ENCODE data around the gene ATP2B2.

Gene ATP2B2

DNA sequence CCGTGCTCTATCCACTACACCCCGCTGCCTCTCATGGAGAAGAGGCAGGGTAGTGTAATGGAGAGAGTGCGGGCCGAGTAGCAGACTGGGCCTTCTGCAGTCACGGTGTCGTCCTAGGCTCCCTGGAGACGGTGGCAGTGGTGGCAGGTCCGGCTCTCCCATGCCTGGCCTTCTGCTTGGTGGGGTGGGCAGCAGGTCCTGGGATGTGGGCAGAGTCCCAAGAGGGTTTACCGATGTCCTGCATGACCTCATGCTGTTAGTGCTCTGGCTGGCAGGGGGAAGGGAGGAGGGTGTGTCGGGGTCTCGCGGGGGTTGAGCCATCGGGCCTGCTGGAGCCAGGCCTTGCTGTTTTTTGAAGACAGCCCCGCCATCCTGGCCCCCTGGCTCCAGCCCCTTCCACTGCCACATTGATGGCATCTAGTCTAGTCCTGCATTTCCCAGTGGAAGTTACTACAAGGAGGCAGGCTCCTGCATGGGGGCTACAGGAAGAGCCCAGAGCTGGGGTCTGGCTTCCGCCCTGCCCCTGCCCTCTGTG lies 110.8 kb downstream of the ATP2B2 start:
- Histone ChIP-seq H3K36me3 (ENCODE audit: control insufficient read depth in 2 of 2, insufficient read depth in 1 of 2, low read length in 2 of 2) (no peaks in the 10 kb centered on the region), H3K27ac (ENCODE audit: extremely low read depth, low read depth, low read length) (no peak overlapping the region), H3K4me3 (ENCODE audit: low read depth, low read length) (no peak overlapping the region), H3K4me1 (ENCODE audit: control insufficient read depth, insufficient read depth, low read length) (no peaks in the 10 kb centered on the region), H3K9me3 (ENCODE audit: control insufficient read depth, insufficient read depth, low read depth, low read length) (no peaks in the 10 kb centered on the region)
- ChIA-PET CTCF (no interaction called here), POLR2A (no interaction called here)
- TF ChIP-seq GLI4 (tag by site-specific recombination; IDR thresholded peaks at IDR 0.05) (no peak), FEZF1 (tag by site-specific recombination; IDR thresholded peaks at IDR 0.05) (no peak), ZNF548 (tag by site-specific recombination; IDR thresholded peaks at IDR 0.05) (no peak), ZBTB17 (tag by site-specific recombination; IDR thresholded peaks at IDR 0.05) (no peak), ZBTB20 (tag by site-specific recombination; IDR thresholded peaks at IDR 0.05) (no peak)

DNA sequence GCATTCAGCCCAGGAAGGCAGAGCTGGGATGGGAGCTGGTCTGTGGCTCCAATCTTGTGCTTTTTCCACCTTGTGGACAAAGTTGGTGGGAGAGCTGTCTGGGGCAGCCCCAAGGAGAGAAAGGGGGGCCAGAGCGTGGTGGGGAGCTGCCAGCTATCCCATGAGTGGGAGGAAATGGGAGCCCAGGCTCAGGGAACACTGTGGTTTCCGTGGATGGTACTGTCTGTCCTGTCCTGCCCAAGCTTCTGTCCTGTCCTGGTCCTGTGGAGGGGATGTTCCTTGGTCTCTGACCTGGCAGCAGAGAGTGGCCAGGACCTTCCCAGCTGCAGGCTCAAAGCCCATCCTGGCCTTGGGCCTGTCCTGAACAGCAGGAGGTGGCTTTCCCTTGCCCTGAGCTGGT lies 111.9 kb downstream of the ATP2B2 start:
- CTCF ChIA-PET, result no interaction called here
- Histone ChIP-seq H3K36me3 (ENCODE audit: control insufficient read depth in 2 of 2, insufficient read depth in 1 of 2, low read length in 2 of 2) (no peaks in the 10 kb centered on the region), H3K27ac (ENCODE audit: extremely low read depth, low read depth, low read length) (no peak overlapping the region), H3K9me3 (ENCODE audit: control insufficient read depth, insufficient read depth, low read depth, low read length) (no peaks in the 10 kb centered on the region), H3K4me1 (ENCODE audit: control insufficient read depth, insufficient read depth, low read length) (no peaks in the 10 kb centered on the region), H3K4me3 (ENCODE audit: low read depth, low read length) (no peak overlapping the region)
- TF ChIP-seq, protein P1, sequence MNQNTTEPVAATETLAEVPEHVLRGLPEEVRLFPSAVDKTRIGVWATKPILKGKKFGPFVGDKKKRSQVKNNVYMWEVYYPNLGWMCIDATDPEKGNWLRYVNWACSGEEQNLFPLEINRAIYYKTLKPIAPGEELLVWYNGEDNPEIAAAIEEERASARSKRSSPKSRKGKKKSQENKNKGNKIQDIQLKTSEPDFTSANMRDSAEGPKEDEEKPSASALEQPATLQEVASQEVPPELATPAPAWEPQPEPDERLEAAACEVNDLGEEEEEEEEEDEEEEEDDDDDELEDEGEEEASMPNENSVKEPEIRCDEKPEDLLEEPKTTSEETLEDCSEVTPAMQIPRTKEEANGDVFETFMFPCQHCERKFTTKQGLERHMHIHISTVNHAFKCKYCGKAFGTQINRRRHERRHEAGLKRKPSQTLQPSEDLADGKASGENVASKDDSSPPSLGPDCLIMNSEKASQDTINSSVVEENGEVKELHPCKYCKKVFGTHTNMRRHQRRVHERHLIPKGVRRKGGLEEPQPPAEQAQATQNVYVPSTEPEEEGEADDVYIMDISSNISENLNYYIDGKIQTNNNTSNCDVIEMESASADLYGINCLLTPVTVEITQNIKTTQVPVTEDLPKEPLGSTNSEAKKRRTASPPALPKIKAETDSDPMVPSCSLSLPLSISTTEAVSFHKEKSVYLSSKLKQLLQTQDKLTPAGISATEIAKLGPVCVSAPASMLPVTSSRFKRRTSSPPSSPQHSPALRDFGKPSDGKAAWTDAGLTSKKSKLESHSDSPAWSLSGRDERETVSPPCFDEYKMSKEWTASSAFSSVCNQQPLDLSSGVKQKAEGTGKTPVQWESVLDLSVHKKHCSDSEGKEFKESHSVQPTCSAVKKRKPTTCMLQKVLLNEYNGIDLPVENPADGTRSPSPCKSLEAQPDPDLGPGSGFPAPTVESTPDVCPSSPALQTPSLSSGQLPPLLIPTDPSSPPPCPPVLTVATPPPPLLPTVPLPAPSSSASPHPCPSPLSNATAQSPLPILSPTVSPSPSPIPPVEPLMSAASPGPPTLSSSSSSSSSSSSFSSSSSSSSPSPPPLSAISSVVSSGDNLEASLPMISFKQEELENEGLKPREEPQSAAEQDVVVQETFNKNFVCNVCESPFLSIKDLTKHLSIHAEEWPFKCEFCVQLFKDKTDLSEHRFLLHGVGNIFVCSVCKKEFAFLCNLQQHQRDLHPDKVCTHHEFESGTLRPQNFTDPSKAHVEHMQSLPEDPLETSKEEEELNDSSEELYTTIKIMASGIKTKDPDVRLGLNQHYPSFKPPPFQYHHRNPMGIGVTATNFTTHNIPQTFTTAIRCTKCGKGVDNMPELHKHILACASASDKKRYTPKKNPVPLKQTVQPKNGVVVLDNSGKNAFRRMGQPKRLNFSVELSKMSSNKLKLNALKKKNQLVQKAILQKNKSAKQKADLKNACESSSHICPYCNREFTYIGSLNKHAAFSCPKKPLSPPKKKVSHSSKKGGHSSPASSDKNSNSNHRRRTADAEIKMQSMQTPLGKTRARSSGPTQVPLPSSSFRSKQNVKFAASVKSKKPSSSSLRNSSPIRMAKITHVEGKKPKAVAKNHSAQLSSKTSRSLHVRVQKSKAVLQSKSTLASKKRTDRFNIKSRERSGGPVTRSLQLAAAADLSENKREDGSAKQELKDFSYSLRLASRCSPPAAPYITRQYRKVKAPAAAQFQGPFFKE (tag by site-specific recombination; IDR thresholded peaks at IDR 0.05; ENCODE audit: borderline replicate concordance), result no peak
- TF ChIP-seq ZNF623 (tag by site-specific recombination; IDR thresholded peaks at IDR 0.05) (no peak), ZNF155 (tag by site-specific recombination; IDR thresholded peaks at IDR 0.05) (no peak), ZNF530 (tag by site-specific recombination; IDR thresholded peaks at IDR 0.05; ENCODE audit: low read depth) (no peak), ZNF664 (tag by site-specific recombination; IDR thresholded peaks at IDR 0.05) (no peak), ZBTB8A (tag by site-specific recombination; IDR thresholded peaks at IDR 0.05) (no peak)
- TF ChIP-seq, protein P2, sequence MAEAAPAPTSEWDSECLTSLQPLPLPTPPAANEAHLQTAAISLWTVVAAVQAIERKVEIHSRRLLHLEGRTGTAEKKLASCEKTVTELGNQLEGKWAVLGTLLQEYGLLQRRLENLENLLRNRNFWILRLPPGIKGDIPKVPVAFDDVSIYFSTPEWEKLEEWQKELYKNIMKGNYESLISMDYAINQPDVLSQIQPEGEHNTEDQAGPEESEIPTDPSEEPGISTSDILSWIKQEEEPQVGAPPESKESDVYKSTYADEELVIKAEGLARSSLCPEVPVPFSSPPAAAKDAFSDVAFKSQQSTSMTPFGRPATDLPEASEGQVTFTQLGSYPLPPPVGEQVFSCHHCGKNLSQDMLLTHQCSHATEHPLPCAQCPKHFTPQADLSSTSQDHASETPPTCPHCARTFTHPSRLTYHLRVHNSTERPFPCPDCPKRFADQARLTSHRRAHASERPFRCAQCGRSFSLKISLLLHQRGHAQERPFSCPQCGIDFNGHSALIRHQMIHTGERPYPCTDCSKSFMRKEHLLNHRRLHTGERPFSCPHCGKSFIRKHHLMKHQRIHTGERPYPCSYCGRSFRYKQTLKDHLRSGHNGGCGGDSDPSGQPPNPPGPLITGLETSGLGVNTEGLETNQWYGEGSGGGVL (tag by site-specific recombination; IDR thresholded peaks at IDR 0.05), result no peak
- POLR2A ChIA-PET, result no interaction called here

DNA sequence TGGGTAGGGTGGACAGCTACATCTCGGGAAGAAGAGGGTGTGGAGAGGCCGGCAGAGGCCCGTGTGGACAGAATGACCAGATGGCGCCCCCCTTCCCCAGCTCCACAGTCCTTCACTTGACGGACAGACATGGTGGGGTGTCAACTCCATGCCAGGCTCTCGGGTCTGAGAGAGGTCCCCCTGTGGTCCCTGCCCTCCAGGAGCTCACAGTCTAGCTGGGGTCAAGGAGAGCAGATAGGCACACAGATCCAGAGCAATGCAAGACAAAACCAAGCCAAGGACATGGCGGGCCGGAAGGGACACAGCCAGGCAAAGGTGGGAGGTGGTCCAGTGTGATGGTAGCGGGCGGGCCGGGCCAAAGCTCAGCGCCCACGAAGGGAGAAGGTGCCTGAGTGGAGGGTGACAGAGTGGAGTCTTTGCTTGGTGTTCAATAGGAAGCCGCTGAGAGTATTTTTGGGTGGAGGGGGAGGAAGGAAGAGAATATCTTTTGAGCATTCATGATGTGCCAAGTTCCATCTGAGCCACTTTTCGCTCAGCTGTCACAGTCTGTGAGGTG lies 112.4 kb downstream of the ATP2B2 start:
- H3K4me3 ChIP-seq (ENCODE audit: low read depth, low read length), result no peak overlapping the region
- TF ChIP-seq, protein P3, sequence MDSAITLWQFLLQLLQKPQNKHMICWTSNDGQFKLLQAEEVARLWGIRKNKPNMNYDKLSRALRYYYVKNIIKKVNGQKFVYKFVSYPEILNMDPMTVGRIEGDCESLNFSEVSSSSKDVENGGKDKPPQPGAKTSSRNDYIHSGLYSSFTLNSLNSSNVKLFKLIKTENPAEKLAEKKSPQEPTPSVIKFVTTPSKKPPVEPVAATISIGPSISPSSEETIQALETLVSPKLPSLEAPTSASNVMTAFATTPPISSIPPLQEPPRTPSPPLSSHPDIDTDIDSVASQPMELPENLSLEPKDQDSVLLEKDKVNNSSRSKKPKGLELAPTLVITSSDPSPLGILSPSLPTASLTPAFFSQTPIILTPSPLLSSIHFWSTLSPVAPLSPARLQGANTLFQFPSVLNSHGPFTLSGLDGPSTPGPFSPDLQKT (IDR thresholded peaks at IDR 0.05; ENCODE audit: borderline replicate concordance, low read depth, low read length), result no peak
- TF ChIP-seq ZBTB17 (tag by site-specific recombination; IDR thresholded peaks at IDR 0.05) (no peak), ZNF843 (tag by site-specific recombination; IDR thresholded peaks at IDR 0.05) (no peak), ZNF157 (tag by site-specific recombination; IDR thresholded peaks at IDR 0.05) (no peak), FEZF1 (tag by site-specific recombination; IDR thresholded peaks at IDR 0.05) (no peak)
- CTCF ChIA-PET, result interaction anchor here (0.7 kb wide), 1 partner anchor 13 kb away, joined by 3 read pairs; no protein-coding TSS in a partner anchor
- no peaks in the 10 kb centered on the region for H3K36me3 ChIP-seq (ENCODE audit: control insufficient read depth in 2 of 2, insufficient read depth in 1 of 2, low read length in 2 of 2)
- no peaks in the 10 kb centered on the region for H3K4me1 ChIP-seq (ENCODE audit: control insufficient read depth, insufficient read depth, low read length)
- no peak overlapping the region for H3K27ac ChIP-seq (ENCODE audit: extremely low read depth, low read depth, low read length)
- no peaks in the 10 kb centered on the region for H3K9me3 ChIP-seq (ENCODE audit: control insufficient read depth, insufficient read depth, low read depth, low read length)
- POLR2A ChIA-PET, result no interaction called here
